CD4-positive, alpha-beta T cell treated with Interleukin-10 for 1 hour (primary cell): ENCODE data around the gene PIM2.
A peak's percentile ranks its signal among the peaks of the same experiment; 100 is the strongest.

ENCODE experiments used
- DNase-seq: peaks from one replicate; pipeline ENCODE4 v3.0.0-alpha.2; 2020

The PIM2 gene

GRCh38 chrX:48918643-48919340 lies at the start of gene PIM2:
Gene PIM2, minus strand, starts transcription at chrX:48919024. Its CDS starts 190 bp downstream, at chrX:48918834.
- DNase-seq, result peak; percentile 96

DNA sequence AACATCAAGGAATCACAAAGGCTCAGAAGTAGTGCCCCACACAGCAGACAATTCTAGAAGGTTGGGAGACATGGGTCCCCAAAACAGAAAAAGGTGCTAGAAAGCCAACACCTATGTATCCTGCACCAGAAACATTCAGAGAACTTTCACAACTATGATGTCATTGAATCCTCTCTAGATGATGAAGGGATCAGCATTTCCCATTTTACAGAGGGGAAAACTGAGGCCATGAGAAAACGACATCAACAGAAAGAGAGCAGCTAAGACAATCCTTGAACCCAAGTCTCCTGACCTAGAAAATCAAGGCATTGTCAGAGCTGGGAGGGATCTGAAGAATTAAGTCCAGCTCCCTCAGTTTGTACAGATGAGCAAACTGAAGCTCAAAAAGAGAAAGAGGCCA lies 49.6 kb upstream of the PIM2 start:
- DNase-seq, result no peak

DNA sequence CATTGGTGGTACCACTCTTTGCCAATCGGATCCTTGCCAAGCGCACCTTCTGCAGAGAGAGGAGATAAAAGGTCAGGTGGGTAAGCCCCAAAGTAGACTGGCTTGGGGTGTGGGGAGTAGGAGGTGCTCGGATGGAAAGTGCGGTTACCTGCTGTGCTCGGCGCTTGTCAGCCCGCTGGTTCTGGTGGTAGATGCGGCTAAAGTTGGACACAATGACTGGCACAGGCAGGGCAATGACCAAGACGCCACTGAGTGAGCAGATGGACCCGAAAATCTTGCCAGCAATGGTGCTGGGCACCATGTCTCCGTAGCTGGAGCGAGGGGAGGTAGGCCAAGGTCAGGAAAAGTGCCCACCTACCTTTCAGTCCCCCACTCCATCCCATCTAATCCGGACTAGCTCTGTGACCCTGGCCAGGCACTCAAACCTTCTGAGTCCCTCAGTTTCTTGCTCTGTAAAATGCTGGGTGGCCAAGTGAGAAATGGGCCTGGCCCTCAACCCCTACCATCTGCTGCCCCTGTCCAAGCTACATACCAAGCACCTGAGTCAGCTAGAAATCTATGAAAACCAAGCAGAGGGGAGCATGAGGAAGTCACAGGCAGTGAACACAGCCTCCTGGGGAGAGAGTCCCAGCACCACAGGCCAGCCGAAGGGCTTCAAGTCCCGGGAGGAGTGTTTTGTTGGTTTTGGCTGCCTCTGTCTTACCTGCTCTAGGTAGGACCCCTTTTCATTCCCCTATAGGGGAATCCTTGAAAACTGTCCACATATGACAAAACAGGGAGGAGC lies 48.2 kb upstream of the PIM2 start:
- DNase-seq, result no peak

DNA sequence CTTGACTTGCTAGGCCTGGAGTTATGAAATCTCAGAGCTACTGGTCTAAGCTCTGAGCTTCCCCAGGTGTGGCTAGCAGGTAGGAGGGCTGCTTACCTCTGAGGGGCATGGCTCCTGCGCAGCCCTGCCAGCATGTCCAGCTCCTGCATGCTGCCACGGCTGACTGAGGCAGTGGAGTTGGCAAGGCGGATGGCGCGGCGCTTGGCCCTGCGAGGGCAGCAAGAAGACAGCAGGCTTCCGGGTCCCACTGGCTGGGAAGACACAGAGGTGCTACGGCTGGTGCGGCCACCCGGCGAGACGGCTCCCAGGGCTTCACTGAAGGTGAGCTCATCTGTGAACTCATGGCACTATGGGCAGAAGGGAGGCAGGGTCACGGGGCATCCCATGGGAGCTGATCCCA lies 47.1 kb upstream of the PIM2 start:
- no peak for DNase-seq

DNA sequence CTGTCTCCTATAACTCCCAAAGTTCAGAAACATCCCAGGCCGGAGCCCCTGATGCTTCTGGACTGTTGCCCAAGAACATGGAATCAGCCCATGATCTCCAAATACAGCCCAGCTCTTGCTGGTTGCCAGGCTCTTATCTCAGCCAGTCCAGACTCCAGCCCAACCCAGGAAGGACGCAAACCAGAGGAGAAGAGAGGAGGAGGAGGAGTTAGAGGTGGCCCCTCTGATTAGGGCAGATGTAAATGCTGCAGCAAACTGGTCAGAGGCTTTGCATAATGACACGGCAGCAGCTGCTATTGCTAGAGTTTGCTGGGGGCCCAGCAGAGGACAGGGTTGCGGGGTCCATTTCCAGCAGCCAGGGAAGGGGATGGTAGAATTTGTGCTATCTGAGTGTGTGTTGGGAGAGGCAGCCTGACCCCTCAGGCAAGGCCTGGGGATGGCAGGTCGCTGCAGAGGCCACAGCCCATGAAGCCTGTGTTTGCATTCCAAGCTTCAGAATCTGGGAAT lies 42.8 kb upstream of the PIM2 start:
- DNase-seq, result no peak

DNA sequence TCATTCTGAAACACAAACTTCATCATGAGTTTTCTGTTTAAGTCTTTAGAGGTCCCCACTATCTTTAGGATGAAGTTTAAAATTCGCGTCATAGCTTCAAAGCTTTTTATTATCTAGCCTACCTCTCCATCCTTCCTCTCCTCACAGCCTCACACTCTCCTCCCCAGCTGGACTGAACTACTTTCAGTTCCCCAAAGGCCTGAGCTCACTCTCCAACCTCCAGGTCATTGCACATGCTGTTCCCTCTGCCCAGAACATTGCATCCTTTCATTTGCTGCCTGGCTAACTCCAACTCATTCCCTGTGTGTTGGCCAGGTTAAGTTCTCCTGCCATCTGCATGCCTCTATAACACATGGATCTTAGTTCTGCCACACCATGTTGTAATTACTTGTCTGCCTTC lies 41.5 kb upstream of the PIM2 start:
- DNase-seq, result no peak

- peak; percentile 37 for DNase-seq
These were observed 39.8 kb upstream of the PIM2 start for GRCh38 chrX:48958635-48959094.

DNA sequence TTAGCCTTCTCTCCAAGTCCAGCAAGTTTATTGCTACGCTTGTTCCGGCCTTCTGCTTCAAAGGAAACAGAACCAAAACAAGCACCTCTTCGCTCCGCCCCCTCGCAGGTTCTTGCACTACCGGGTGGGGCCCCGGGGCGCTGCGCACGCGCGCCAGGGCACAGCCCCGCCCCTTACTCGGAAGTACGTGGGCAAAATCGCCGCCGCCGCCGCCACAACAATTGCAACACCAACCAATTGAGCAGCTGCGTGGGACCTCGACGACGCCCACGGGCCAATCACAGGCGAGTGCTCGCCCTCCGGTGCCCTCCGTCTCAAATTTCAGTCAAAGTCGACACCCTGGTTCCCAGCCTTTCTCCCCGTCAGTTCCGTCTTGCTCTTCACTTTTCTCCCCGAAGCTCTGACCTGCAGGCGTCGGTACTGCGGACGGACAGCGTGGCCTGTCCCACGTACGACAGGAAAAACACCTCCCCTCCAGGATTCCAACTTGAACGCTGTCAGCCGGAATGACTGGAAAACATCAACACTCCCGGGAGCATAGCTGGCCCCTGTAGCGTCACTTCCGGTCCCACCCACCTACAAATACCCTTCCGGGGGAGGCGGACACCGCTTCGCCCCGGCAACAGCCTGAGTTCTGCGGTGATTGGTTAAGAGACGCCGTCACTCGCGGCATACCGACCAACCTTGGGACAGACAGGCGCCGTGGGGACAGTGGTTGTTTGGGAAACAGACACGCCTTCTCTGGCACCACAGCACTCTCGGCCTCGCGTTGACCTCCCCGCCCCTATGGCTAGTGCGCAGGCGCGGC lies 39.2 kb upstream of the PIM2 start:
- peak; percentile 96 for DNase-seq

DNA sequence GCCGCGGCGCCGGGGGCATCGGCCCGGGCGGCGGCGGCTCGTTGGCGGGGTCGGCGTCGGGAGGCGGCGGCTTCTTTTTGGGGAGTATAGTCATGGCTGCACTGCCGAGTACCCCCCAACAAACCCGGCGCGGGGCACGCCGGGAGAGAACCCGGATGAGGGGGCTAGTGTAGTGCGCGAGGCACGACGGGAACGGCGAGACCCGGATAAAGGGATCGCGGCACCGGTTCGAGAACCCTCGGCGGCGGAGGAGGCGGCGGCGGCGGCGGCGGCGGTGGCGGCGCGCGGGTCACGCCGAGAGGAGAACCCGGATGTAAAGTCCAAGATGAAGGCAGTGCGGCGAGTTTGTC lies 38.6 kb upstream of the PIM2 start, which contains the start of gene OTUD5:
Gene OTUD5 (minus strand): TSS at position 131 of the 350 bp plus-strand sequence. CDS start 37 bp downstream, at position 94.
- DNase-seq, result peak; percentile 84

GRCh38 chrX:48956728-48957414 lies 38.0 kb upstream of the PIM2 start:
- peak; percentile 69 for DNase-seq

- no peak for DNase-seq
These were observed 29.8 kb upstream of the PIM2 start for GRCh38 chrX:48948589-48948988.

- peak; percentile 69 for DNase-seq
These were observed 26.9 kb upstream of the PIM2 start for GRCh38 chrX:48945517-48946348.

- no peak for DNase-seq
These were observed 24.1 kb upstream of the PIM2 start for GRCh38 chrX:48942895-48943294.

DNA sequence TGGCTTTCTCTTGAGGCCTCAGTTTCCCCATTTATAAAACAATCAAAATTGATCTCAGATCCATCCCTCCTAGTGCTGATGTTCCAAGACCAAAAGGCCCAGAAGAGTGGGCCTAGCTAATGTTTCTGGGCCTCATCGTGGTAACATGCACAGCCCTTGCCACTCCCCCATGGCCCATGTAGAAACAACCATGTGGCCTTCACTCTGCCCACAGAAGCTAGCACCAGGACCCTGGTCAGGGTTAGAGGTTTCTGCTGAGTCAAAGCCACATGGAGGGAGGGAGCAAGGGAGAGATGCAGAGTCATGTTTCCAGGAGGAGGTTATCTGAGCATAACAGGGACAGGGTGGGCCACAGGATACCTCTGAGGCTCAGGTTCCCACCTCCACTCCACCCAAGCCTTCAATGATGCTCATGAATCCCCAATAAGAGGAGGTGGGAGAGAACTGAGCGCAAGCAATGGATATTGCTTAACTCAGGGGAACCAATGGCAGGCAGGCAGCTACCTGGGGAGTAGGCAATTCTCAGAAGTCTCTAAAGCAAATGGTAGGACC lies 21.7 kb upstream of the PIM2 start:
- peak; percentile 22 for DNase-seq

- peak; percentile 70 for DNase-seq
These were observed 20.9 kb upstream of the PIM2 start for GRCh38 chrX:48939524-48940228.

- DNase-seq, result peak; percentile 91
These were observed 20.0 kb upstream of the PIM2 start for GRCh38 chrX:48938721-48939425.

DNA sequence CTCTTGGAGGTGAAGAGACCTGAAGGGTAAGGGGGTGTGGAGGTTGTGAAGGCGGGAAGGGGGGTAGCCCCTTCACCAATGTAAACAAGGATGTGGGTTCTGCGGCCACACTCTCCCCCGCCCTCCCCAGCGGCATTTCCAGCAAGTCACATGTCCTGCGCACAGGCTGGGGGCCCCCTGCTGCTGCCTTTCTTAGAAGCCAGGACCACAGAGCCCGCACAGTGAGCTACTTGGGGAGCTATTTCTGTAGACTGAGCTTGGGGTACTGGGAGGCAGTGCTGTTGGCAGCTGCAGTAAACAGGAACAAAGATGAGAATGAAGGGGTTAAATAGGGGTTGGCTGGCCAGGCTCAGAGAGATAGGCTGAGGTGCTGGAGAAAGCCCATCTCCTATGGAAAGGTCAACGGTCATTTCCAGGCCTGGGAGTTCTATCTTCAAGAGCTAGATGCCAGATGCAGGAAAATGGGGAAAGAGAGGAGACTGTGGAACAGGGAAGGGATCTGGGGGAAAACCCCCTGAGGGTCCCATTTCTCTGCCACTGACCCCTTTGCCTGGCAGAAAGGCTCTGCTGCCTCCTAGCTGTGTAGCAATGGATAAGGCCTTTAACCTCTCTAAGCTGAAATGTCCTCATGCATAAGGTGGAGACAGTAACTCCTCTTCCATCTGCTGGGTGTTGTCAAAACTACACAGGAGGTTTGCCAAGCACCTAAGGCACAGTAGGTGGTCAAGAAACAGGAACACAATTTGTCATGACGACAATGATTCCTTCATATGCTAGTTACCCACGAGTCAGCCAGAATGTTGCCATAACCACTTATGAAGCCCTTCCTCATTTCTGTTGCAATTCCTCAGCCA lies 18.5 kb upstream of the PIM2 start:
- peak; percentile 94 for DNase-seq

- DNase-seq, result peak; percentile 23
These were observed 17.7 kb upstream of the PIM2 start for GRCh38 chrX:48936429-48937053.
